ENCODE data around the gene MGMT.

MGMT gene

GRCh38 chr10:129787557-129787956, 320.5 kb downstream of the MGMT start:
- Histone ChIP-seq H3K36me3 (no peaks in the 10 kb centered on the region), H3K27me3 (ENCODE audit: insufficient read depth, low read depth, severe bottlenecking) (peaks cover 14% of the 10 kb centered on the region), H3K4me3 (ENCODE audit: low read depth, low read length) (no peak overlapping the region), H3K27ac (no peak overlapping the region), H3K9me3 (ENCODE audit: severe bottlenecking) (no peaks in the 10 kb centered on the region)
- TF ChIP-seq CTCF (IDR thresholded peaks at IDR 0.05; ENCODE audit: low read depth, low read length): no peak
- DNase-seq: no peak

- no peak overlapping the region for H3K4me3 ChIP-seq (ENCODE audit: low read depth, low read length)
- peaks cover 14% of the 10 kb centered on the region for H3K27me3 ChIP-seq (ENCODE audit: insufficient read depth, low read depth, severe bottlenecking)
- TF ChIP-seq CTCF (IDR thresholded peaks at IDR 0.05; ENCODE audit: low read depth, low read length): no peak
- no peak overlapping the region for H3K27ac ChIP-seq
- no peaks in the 10 kb centered on the region for H3K36me3 ChIP-seq
- DNase-seq: no peak
- no peaks in the 10 kb centered on the region for H3K9me3 ChIP-seq (ENCODE audit: severe bottlenecking)
These were observed 321.2 kb downstream of the MGMT start for GRCh38 chr10:129788215-129788614.

DNA sequence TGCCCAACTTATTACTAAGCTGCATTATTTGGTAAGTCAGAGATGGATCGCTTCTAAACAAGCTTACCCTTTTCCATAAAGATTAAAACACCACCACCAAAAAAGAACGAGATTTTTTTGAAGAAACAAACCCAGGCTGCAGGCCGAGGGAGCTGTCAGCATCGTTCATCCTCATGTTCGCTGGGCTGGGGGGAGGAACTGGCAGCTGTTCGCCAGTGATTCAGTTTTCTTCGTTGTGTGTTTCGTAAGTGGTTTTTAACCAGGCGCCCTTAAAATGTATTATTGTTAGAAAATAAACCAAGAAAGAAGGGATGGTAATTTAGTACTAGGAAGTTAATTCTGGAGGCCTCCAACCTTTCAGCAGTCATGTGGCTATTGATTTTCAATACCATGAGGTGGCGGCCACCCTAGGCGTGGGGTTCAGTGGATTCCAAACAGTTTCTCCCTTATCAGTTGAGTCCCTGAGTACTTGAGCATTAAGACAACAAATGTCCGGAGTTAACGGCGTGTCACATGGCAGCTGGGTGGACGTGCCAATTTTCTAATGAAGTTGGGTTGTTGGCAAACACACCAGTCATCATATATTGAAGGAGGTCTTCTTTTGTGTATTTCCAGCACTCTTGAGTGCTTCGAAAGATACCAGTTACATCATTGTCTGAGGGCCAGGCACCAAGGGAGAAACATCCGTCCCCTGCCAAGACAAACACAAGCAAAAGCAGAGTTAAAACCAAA, 323.8 kb downstream of the MGMT start:
- Histone ChIP-seq H3K27ac (no peak overlapping the region), H3K4me3 (ENCODE audit: low read depth, low read length) (no peak overlapping the region), H3K36me3 (no peaks in the 10 kb centered on the region), H3K27me3 (ENCODE audit: insufficient read depth, low read depth, severe bottlenecking) (no peaks in the 10 kb centered on the region), H3K9me3 (ENCODE audit: severe bottlenecking) (no peaks in the 10 kb centered on the region)
- no peak for TF ChIP-seq CTCF (IDR thresholded peaks at IDR 0.05; ENCODE audit: low read depth, low read length)
- DNase-seq: no peak

GRCh38 chr10:129792141-129792540, 325.1 kb downstream of the MGMT start:
- TF ChIP-seq CTCF (IDR thresholded peaks at IDR 0.05; ENCODE audit: low read depth, low read length): no peak
- H3K27ac ChIP-seq: no peak overlapping the region
- no peak overlapping the region for H3K4me3 ChIP-seq (ENCODE audit: low read depth, low read length)

GRCh38 chr10:129792864-129793263, 325.8 kb downstream of the MGMT start:
- no peaks in the 10 kb centered on the region for H3K27me3 ChIP-seq (ENCODE audit: insufficient read depth, low read depth, severe bottlenecking)
- H3K4me3 ChIP-seq (ENCODE audit: low read depth, low read length): no peak overlapping the region
- H3K9me3 ChIP-seq (ENCODE audit: severe bottlenecking): no peaks in the 10 kb centered on the region
- H3K27ac ChIP-seq: no peak overlapping the region
- no peaks in the 10 kb centered on the region for H3K36me3 ChIP-seq
- TF ChIP-seq CTCF (IDR thresholded peaks at IDR 0.05; ENCODE audit: low read depth, low read length): no peak
- no peak for DNase-seq

More at GRCh38 chr10:129792141-129792540, 325.1 kb downstream of the MGMT start:
- no peaks in the 10 kb centered on the region for H3K27me3 ChIP-seq (ENCODE audit: insufficient read depth, low read depth, severe bottlenecking)
- no peaks in the 10 kb centered on the region for H3K36me3 ChIP-seq
- H3K9me3 ChIP-seq (ENCODE audit: severe bottlenecking): no peaks in the 10 kb centered on the region
- no peak for DNase-seq

DNA sequence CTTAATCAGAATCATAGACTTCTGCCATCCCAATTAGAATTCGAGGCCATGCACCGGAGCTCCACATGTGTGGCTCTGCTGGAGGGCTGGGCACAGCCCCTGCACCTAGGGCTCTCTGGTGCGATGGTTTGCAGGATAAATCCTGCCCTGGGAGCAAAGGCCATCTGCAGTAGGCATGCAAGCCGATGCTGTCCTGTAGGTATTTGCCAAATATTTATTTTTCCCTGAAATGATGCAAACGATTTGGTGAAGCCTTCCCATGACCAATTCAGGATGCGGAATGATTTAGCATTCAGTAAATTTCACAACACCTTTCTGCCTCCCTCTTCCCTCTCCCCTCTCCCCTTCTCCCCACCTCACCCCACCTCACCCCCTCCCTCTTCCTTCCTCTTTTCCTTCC, 326.4 kb downstream of the MGMT start:
- Histone ChIP-seq H3K9me3 (ENCODE audit: severe bottlenecking) (no peaks in the 10 kb centered on the region), H3K27ac (no peak overlapping the region), H3K36me3 (no peaks in the 10 kb centered on the region), H3K27me3 (ENCODE audit: insufficient read depth, low read depth, severe bottlenecking) (no peaks in the 10 kb centered on the region), H3K4me3 (ENCODE audit: low read depth, low read length) (no peak overlapping the region)
- no peak for TF ChIP-seq CTCF (IDR thresholded peaks at IDR 0.05; ENCODE audit: low read depth, low read length)
- no peak for DNase-seq
